Left hindlimb (tissue), 1 donor: Measurements from ENCODE around the gene PLBD2.

Source experiments
- DNase-seq: peaks from one replicate; pipeline ENCODE4 v3.0.0-alpha.2; 2018

The PLBD2 gene

DNA sequence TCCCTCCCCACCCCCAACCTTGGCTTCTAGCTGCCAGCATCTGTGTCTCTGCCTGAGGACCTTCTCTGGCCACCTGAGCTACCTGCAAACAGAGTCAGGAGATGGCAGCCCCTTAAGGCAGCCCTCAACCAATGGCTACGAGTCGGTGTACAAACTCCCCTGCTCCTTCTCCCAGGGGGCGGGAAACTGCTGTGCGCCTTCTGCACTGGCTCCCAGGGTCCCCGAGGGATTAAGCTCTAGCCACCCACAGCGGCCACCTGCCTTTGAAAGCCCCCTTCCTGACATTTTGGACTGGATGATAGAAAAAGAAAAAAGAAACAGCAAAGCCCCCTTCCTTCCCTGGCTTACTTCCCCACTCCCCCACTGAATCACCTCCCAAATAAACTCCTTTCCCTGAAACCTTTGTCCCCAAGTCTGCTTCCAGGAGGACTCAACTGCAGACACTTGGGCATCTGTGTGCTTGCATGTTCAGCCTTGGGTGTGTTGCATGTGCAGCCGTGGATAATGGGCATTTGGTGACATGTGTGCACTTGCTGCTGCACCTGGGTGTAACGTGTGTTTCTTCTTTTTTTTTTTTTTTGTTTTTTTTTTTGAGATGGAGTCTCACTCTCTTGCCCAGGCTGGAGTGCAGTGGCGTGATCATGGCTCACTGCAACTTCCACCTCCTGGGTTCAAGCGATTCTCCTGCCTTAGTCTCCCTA is 39.3 kb downstream of the PLBD2 start:
- DNase-seq: no peak

DNA sequence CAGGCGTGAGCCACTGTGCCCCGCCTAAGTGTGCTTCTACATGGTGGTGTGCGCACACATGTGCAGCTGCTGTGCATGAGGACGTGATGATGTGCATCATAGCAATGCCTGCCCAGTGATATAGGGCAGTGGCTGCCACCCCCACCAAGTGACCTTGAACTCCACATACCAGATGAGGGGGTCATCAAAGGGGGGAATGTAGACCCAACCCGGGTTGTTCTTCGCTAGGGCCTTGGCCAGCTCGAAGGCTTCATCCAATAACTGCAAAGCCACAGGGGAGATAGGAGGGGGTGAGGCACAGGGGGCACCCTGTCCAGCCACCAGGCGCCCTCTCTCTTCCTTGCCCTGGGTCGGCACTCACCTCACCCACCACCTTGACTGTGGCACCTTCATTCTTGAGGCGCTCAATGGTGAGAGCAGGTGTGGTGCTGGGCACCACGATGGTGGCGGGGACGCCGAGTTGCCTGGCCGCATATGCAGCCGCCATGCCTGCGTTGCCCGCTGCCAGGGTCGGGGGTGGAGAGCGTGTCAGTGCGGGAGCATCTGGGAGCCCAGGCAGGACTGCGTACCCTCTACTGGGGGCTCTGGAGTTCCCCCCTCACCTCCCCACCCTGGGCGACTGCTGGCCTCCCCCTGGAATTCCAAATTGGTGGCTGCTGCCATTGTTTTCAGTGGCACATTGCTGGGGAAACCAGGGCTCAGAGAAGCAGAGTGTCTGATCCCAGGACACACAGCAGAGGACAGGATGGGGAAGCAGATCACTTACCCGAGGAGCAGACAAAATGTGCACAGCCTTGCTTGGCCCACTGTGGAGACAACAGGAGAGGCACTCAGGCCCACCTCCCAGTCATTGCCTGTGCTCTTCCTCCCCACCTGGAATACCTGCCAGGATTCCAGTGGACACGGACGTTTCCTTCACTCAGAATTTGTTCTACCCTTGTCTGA is 40.2 kb downstream of the PLBD2 start:
- no peak for DNase-seq

DNA sequence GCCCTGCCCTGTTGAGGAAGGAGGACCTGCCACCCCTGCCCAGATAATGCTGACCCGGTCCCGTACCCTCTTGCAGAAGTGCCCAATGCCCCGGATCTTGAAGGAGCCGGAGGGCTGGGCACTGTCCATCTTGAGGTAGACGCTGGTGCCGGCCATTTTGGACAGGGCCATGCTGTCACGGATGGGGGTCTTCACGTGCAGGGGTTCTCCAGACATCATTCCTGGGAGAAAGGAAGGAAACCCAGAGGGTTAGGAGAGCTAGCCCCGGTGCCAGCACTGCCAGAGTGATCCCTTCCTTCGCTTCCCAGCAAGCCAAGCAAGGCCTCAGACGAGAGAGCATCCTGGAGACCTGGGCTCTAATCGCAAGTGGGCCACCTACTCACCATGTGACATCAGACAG is 41.1 kb downstream of the PLBD2 start:
- no peak for DNase-seq

DNA sequence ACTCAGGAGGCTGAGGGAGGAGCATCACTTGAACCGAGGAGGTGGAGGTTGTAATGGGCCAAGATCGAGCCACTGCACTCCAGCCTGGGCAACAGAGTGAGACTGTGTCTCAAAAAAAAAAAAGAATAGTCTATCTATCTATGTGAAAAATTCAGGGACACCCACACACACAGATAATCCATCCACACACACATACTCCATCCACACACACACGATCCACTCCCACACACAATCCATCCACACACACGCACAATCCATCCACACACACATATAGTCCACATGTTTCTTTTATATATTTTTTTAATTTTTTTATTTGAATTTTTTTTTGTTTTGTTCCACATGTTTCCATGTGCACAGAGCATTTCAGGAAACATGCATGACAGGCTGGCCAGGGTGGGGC is 42.0 kb downstream of the PLBD2 start:
- DNase-seq: no peak

DNA sequence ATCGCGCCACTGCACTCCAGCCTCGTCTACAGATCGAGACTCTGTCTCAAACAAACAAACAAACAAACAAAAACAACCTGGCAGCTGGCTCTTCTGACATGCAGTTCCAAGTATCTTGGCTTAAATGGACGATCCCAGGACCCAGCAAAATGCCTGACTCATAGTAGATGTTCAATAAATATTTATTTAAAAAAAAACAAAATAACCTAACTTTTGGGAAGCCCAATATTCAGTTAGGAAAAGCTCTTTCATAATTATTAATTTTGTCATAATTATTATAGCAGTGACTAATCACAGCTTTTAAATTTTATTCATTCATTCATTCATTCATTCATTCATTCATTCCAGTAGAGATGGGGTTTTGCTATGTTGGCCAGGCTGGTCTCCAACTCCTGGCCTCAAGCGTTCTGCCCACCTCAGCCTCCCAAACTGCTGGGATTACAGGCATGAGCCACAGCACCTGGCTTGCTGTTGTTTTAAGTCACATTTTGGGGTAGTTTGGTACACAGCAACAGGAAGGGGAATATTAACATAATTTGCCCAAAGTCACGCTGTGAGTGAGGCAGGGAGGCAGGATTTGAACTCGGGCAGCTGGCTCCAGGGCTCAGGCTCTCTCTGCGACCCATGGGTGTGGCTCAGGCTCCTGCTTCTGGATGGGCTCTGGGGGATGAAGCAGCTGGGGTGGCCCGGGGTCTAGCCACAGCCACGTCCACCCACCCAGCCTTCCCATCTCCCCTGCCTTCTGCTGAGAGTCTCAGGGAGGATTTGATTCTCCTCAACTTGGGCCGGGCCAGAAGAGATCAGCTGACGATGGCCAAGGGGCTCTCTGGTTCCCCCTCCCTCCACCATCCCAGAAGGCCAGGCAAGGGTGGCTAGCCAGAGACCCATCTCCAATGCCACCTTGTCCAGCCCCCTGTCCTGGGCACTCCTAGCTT is 42.9 kb downstream of the PLBD2 start:
- DNase-seq: no peak

DNA sequence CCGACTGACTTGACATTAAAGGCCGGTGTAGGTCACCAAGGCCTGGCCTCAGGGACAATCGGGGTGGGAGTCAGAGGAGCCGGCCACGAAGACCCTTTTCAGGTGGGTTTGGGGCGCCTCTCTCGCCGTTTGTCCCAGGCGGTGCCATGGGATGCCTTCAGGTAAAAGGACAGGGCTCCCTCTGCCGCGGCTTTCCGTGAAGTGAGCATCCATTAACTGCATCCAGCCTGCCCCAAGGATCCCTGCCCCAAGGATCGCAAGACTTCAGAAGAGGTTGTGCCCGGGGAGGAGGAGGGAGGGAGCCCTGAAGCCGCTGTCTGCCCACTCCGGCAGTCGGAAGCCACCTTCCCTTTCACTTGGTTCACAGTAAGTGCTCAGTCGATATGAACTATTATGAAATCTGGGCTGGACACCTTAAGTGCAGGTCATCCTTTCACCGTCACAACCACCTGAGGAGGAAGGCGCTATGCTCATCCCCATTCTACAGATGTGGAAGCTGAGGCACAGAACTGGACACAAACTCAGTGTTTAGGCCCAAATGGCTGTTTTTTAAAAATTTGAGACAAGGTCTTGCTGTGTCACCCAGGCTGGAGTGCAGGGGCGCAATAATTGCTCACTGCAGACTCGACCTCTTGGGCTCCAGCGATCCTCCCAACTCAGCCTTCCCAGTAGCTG is 44.3 kb downstream of the PLBD2 start:
- no peak for DNase-seq

DNA sequence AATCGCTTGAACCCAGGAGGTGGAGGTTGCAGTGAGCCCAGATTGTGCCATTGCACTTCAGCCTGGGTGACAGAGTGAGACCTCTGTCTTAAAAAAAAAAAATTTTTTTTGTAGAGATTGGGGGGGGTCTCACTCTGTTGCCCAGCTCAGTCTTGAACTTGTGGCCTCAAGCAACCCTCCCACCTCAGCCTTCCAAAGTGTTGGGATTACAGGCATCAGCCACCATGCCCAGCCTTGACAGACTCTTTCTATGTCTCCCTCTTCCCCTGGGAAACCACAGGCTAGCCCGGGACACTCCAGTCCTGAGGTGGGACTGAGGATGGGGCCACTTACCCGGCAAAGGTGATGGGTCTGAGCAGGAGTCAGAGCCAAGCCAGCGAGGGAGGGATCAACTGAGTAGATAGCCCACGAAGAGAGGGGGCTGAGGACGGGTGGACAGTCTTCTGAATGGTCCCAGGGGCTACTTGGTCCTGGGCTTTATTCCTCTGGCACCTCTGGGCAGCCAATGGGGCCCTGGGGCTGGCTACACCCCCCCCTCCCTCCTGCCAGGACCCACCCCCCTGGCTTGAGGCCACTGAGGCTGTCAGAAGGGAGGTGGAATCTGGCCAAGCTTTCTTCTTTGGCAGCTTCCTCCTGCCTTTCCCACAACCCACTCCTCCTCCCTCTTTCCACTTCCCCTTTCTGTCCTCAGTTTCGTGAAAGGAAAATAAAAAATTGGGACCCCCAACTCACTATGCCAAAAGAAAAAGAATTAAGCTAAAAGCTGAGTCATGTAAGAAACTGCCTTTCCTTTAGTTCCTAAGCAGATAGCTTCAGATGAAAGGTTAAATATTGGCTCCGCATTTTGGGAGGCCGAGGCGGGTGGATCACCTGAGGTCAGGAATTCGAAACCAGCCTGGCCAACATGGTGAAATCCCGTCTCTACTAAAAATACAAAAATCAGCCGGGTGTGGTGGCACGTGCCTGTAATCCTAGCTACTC is 45.3 kb downstream of the PLBD2 start, which contains the start of gene SDS:
Gene SDS (minus strand): TSS at position 453 of the 981 bp plus-strand sequence. CDS start 4,179 bp downstream, outside the sequence.
- DNase-seq: peak; percentile 74

DNA sequence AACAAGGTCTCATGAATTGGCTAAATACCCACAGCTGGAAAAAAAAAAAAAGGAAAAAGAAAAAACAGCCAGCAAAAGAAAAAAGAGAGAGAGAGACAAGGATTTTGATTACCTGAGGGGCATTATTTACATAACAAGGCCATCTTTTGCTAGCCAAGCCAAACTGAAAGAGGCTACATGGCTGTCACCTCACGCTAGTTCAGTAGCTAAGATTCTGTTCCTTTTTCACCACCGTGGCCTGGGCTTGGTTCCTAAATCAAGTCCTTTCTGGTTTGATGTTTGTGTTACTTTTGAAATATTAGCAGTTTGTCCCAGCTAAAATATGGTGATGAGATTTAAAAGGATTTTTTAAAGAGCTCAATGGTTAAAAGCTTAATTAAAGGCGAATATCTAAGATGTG is 47.3 kb downstream of the PLBD2 start:
- no peak for DNase-seq

DNA sequence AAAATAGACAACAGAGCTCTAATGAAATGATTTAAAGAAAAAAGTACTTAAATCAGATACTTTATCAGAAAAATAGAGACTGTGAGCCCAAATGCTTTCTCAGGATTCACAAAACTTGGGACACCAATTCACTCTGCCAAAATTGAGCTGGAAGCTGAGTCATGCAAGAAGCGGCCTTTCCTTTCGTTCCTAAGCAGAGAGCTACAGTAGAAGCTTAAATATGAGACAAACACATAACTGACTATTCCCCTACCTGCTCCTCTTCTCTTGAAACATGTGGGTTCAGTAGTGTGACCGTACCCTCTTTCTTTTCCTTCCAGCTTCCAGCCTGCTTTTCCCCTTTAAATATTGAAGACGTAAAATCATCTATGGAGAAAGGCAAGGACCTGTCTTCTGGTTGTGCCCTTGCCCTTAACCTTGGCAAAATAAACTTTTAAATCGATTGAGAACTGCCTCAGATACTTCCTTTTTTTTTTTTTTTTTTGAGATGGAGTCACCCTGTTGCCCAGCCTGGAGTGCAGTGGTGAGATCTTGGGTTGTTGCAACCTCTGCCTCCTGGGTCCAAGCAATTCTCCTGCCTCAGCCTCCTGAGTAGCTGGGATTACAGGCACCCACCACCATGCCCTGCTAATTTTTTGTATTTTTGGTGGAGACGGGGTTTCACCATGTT is 49.7 kb downstream of the PLBD2 start:
- no peak for DNase-seq

DNA sequence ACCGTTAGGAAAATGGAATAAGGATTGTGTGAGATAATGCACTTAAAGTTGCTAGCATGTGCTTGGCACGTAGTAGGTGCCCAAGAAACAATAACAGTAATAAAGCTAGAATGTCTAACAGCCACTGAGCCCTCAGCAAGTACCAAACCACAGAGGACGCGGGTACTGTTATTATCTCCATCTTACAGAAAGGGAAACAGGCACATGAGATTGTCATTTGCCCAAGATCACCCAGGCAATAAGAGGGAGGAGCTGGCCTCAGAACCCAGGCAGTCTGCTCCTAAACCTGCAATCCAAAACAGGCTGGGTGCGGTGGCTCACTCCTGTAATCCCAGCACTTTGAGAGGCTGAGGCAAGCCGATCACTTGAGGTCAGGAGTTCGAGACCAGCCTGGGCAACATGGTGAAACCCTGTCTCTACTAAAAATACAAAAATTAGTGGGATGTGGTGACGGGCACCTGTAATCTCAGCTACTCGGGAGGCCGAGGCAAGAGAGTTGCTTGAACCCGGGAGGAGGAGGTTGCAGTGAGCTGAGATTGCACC is 50.4 kb downstream of the PLBD2 start:
- DNase-seq: no peak

DNA sequence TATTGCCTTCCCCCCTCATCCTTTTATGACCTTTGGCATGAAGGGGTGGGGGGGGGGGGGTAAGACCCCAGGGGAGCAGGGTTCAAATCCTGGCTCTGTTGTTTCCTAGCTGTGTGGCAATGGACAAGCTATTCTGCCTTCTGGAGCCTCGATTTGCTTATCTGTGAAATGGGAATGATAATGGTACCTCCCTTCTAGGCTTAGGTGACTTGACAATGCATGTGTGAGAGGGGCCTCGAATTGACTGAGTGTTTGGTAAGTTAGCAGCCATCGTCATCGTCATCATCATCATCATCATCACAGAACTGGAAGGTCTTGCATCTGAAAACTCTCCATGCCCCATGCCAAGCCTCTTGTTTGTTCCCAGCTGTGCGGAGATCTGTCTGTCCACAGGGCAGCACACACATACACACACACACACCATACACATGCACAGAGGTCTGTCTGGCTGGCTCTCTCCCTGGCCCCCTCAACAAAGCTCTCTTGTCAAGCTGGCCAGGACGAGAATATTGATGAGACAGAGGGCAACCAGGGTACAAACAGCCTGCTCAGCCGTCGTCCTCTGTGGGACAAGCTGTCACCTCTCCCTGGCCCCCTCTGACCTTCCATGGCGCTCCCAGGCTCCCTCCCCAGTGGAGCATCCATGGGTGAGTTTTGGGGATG is 51.2 kb downstream of the PLBD2 start:
- DNase-seq: no peak

DNA sequence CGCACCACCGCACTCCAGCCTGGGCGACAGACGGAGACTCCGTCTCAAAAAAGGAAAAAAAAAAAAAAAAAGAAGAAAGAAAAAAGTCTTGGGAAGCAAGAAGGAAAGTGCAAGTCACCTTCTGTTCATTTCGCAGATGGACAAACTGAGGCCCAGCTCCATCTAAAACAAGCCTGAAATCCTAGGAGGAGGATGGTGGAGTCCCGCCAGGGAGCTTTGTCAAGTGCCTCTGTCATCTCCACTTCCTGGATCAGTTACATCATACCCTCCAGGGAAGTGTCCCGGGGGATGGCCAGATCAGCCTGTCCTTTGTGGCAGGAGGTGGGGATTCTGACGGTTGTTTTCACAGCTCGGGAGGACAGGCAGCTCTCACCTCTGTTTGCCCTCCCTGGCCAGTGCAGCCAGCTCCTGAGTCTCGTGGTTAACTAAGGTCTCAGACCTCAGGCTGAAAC is 55.1 kb downstream of the PLBD2 start:
- DNase-seq: no peak

DNA sequence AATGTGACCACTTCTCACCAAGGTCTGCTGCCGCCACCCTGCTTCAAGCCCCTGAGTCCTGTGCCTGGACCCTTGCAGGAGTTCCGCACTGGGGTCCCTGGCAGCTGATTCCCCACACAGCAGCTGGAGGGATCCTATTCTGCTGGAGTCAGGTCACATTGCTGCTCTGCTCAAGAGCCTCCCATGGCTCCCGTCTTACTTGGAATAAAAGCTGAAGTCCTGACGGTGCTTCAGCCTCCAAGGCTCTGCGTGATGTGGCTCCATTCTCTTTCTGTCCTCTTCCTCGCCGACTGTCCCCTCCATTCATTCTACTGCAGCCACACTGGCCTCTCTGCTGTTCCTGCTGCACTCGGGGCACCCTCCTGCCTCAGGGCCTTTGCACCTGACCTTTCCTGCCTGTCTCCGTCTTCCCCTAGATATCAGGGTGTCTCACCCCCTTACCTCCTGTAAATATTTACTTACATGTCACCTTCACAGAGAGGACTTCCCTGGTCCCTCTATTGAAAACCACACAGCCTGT is 56.2 kb downstream of the PLBD2 start:
- DNase-seq: no peak

DNA sequence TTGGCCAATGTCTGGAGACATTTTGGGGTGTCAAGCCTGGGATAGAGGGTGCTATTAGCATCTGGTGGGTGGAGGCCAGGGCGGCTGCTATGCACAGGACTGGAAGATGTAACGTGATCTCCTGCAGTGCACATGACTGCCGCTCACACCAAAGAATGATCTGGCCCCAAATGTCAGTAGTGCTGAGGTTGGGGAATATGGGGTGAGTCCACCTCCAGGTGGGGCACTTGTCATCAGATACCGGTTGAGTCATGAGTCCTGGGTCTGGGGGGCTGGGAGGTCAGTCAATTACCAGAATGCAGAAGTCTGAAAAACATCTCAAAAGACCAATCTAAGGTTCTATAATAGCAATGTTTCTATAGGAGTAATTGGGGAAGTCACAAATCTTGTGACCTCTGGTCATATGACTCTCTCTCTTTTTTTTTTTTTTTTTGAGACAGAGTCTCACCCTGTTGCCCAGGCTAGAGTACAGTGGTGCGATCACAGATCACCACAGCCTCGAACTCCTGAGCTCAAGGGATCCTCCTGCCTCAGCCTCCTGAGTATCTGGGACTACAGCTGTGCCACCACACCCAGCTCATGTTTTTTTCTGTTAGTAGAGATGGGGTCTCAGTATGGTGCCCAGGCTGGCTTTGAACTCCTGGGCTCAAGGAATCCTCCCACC is 57.8 kb downstream of the PLBD2 start:
- DNase-seq: no peak

DNA sequence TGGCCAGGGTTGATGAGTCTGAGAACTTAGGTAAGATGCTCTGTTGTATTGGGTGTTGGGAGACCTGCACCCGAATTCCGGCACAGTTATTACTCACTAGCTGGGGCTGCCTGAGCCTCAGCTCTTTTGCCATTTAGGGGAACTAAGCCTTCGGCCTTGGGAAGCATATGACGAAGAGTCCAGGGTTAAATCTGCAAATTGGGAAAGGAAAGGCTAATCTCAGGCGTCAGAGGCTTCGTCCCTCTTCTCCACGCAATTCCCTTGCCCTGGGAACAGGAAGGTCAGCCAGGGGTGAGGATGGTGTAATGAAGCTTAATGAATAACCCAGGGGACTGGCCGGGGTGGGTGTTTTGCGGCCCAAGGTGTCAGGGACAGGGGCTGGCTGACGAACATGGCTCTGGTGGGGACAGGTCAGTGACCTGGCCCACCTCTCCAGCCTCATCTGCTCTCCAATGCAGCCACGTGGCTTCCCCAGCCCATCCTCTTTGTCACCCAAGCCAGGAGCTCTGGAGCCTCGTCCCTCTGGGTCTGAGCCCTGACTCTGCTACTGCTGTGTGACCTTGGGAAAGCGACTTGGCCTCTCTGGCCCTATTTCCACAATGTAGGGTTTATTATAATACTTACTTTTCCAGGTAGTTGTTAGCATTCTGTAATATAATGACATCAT is 60.0 kb downstream of the PLBD2 start:
- no peak for DNase-seq

DNA sequence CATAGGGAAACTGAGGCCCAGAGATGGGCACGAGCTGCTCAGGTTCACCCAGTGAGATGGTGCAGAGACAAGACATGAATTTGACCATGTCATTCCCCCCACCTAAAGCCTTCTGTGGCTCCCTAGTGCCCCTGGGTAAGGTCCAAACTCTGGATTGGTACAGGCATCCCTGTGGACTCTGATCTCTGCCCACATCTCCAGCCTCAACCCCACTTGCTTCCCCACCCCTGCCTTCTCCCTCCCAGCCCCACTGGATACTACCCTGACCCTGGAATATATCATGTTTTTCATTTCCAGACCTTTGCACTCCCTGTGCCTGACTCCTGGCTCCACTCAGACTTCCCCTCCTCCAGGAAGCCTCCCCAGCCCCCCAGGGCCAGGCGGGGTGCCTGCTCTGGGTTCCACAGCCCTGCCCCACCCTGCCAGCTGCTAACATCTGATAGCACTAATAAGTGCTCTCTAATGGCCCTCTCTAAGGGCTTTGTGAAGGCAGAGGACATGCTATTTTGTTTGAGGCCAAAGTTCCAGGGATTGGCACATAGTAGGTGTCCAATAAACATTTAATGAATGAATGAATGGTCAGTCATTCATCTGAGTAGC is 62.7 kb downstream of the PLBD2 start:
- no peak for DNase-seq

DNA sequence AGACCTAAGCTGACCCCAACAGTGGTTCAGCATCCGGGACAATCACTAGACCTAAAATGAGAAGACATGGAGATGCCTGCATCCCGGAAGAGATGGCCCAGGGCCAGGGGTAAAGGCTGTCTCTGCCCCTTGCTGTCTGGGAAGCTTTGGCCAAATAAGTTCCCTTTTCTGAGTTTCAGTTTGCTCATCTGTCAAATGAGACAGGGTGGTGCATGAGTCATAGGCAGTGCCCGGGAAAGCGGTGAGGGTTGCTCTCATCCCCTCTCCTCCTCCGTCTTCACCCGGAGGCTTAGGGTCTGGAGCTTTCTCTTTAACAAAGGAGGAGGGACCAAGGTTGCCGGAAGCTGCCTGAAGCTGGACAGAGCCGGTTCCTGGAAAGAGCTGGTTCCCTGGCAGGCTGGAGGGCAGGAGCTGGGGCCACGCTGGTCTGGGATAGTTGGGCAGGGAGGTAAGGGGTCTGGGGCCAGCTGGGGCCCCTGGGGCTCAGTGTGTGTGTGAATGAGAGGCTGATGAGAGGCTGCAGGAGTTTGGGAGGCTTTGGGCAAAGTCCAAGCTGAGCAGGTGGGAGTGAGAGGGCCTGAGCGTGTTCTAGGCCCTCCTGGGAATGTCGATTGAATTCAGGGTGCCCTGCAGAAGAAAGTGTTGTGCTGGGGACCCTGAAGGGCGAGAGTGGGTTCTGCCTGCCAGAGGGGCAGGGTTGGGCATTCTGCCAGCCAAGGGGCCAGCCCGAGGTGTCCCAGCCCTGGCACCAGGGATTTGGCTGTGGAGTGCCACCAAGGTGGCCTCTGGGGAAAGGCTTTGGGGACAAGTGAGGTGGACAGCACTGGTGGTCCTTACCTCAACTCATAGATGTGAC is 63.9 kb downstream of the PLBD2 start, which contains the start of gene SDSL:
Gene SDSL (plus strand): TSS at position 351 of the 856 bp plus-strand sequence. CDS start 5,603 bp downstream, outside the sequence.
- peak; percentile 60 for DNase-seq
